Mesendoderm (in vitro differentiated cells): ENCODE measurements around the gene PRM1.

Experiments used
- DNase-seq: peaks from one replicate; pipeline ENCODE4 v3.0.0; 2013
- H2AK5ac ChIP-seq: 2 replicates; pipeline ENCODE4 v1.6.1; 2013; ENCODE audit warnings: low read length, inconsistent platforms
- H2BK120ac ChIP-seq: 2 replicates; pipeline ENCODE4 v1.6.1; 2013; ENCODE audit warnings: low read depth, mild to moderate bottlenecking, low read length, moderate library complexity, mixed read lengths
- H2BK15ac ChIP-seq: replicated peaks from 2 replicates; pipeline ENCODE4 v1.6.1; 2013; ENCODE audit warnings: low read depth, mild to moderate bottlenecking, moderate library complexity
- H2BK5ac ChIP-seq: 2 replicates; pipeline ENCODE4 v1.6.1; 2013; ENCODE audit warnings: low read length, inconsistent platforms
- H3K18ac ChIP-seq: 2 replicates; pipeline ENCODE4 v1.6.1; 2013; ENCODE audit warnings: mild to moderate bottlenecking, low read length, mixed read lengths
- H3K23ac ChIP-seq: one replicate; pipeline ENCODE4 v1.6.1; 2013; ENCODE audit warnings: low read length
- H3K27ac ChIP-seq: 2 replicates; pipeline ENCODE4 v1.5.1; 2013; ENCODE audit warnings: low read depth, mild to moderate bottlenecking, inconsistent platforms, low read length, moderate library complexity
- H3K27me3 ChIP-seq: 2 replicates; pipeline ENCODE4 v1.6.1; 2013; ENCODE audit warnings: low read length, control low read depth, mild to moderate bottlenecking, inconsistent platforms; ENCODE audit not compliant: insufficient read depth, poor library complexity
- H3K36me3 ChIP-seq: 2 replicates; pipeline ENCODE4 v1.6.1; 2013; ENCODE audit warnings: low read length, inconsistent platforms; ENCODE audit not compliant: control insufficient read depth, insufficient read depth
- H3K4ac ChIP-seq: one replicate; pipeline ENCODE4 v1.6.1; 2013; ENCODE audit warnings: low read depth, mild to moderate bottlenecking, low read length, moderate library complexity
- H3K4me1 ChIP-seq: 2 replicates; pipeline ENCODE4 v1.6.1; 2013; ENCODE audit warnings: low read depth, low read length, inconsistent platforms; ENCODE audit not compliant: control insufficient read depth
- H3K4me2 ChIP-seq: 2 replicates; pipeline ENCODE4 v1.6.1; 2013; ENCODE audit warnings: low read length
- H3K4me3 ChIP-seq: 2 replicates; pipeline ENCODE4 v1.5.1; 2013; ENCODE audit warnings: mild to moderate bottlenecking, low read length
- H3K56ac ChIP-seq: one replicate; pipeline ENCODE4 v1.6.1; 2013; ENCODE audit warnings: low read length
- H3K79me1 ChIP-seq: 2 replicates; pipeline ENCODE4 v1.6.1; 2013; ENCODE audit warnings: low read length, inconsistent platforms
- H3K79me2 ChIP-seq: 2 replicates; pipeline ENCODE4 v1.6.1; 2013; ENCODE audit warnings: mild to moderate bottlenecking, low read length; ENCODE audit not compliant: control insufficient read depth, insufficient read depth
- H3K9ac ChIP-seq: 2 replicates; pipeline ENCODE4 v1.6.1; 2013; ENCODE audit warnings: low read length, inconsistent platforms
- H4K5ac ChIP-seq: one replicate; pipeline ENCODE4 v1.6.1; 2013; ENCODE audit warnings: low read length
- H4K8ac ChIP-seq: one replicate; pipeline ENCODE4 v1.6.1; 2013; ENCODE audit warnings: low read depth, mild to moderate bottlenecking, control low read depth, low read length, moderate library complexity
- WGBS: extraction: QIAGEN DNeasy Blood & Tissue Kit; methylation state at CpG from one replicate; pipeline ENCODE4 v1.1.7; 2013; ENCODE audit warnings: low lambda C conversion rate, missing lambda C conversion rate; ENCODE audit not compliant: insufficient coverage; ENCODE audit errors: extremely low coverage; 5-methylcytosine and 5-hydroxymethylcytosine counted together

PRM1 gene

GRCh38 chr16:11255737-11256660, 25.1 kb downstream of the PRM1 start, which contains the start of gene SOCS1:
SOCS1 (minus strand) TSS chr16:11256204; CDS start chr16:11255478, 726 bp downstream.
- H3K9ac ChIP-seq, result peak within 1 kb of the TSS; percentile 83
- no peak within 1 kb of the TSS for H2BK120ac ChIP-seq
- WGBS, result no CpG with 5 or more reads among the region's 100 CpGs
- H3K79me2 ChIP-seq, result peaks cover 26% of the 10 kb centered on the region
- no peaks in the 10 kb centered on the region for H3K27me3 ChIP-seq
- H3K4ac ChIP-seq, result peak within 1 kb of the TSS; percentile 76
- peak within 1 kb of the TSS; percentile 70 for H2BK5ac ChIP-seq
- H2AK5ac ChIP-seq, result no peak within 1 kb of the TSS
- peaks cover 9% of the 10 kb centered on the region for H3K36me3 ChIP-seq
- H3K18ac ChIP-seq, result peak within 1 kb of the TSS; percentile 94
- H3K4me3 ChIP-seq, result peak within 1 kb of the TSS; percentile 80
- H3K23ac ChIP-seq, result peak within 1 kb of the TSS; percentile 95
- H3K4me2 ChIP-seq, result peak within 1 kb of the TSS; percentile 73
- H3K27ac ChIP-seq, result peak within 1 kb of the TSS; percentile 91
- no peak within 1 kb of the TSS for H4K5ac ChIP-seq
- peak within 1 kb of the TSS; percentile 30 for H4K8ac ChIP-seq
- DNase-seq, result peak; percentile 93
- H2BK15ac ChIP-seq, result no peak within 1 kb of the TSS
- peak within 1 kb of the TSS; percentile 93 for H3K56ac ChIP-seq
- H3K4me1 ChIP-seq, result peaks cover 3% of the 10 kb centered on the region
- H3K79me1 ChIP-seq, result peaks cover 12% of the 10 kb centered on the region

GRCh38 chr16:11254913-11255736, 26.0 kb downstream of the PRM1 start:
- Histone ChIP-seq H3K27me3 (no peaks in the 10 kb centered on the region), H3K9ac (peak overlapping the region; percentile 78), H3K79me2 (peaks cover 26% of the 10 kb centered on the region), H3K4me3 (peak overlapping the region; percentile 80), H4K5ac (no peak overlapping the region), H3K36me3 (peaks cover 9% of the 10 kb centered on the region), H3K56ac (peak overlapping the region; percentile 80), H3K23ac (peak overlapping the region; percentile 95), H2BK120ac (no peak overlapping the region), H3K4me2 (peak overlapping the region; percentile 73), H2BK15ac (no peak overlapping the region), H3K4ac (no peak overlapping the region), H3K4me1 (peaks cover 3% of the 10 kb centered on the region), H3K27ac (peak overlapping the region; percentile 91), H4K8ac (no peak overlapping the region), H2AK5ac (no peak overlapping the region), H2BK5ac (no peak overlapping the region), H3K18ac (peak overlapping the region; percentile 54), H3K79me1 (peaks cover 12% of the 10 kb centered on the region)
- no CpG with 5 or more reads among the region's 105 CpGs for WGBS
- DNase-seq, result no peak

GRCh38 chr16:11253995-11254912, 26.9 kb downstream of the PRM1 start:
- no CpG with 5 or more reads among the region's 29 CpGs for WGBS

DNA sequence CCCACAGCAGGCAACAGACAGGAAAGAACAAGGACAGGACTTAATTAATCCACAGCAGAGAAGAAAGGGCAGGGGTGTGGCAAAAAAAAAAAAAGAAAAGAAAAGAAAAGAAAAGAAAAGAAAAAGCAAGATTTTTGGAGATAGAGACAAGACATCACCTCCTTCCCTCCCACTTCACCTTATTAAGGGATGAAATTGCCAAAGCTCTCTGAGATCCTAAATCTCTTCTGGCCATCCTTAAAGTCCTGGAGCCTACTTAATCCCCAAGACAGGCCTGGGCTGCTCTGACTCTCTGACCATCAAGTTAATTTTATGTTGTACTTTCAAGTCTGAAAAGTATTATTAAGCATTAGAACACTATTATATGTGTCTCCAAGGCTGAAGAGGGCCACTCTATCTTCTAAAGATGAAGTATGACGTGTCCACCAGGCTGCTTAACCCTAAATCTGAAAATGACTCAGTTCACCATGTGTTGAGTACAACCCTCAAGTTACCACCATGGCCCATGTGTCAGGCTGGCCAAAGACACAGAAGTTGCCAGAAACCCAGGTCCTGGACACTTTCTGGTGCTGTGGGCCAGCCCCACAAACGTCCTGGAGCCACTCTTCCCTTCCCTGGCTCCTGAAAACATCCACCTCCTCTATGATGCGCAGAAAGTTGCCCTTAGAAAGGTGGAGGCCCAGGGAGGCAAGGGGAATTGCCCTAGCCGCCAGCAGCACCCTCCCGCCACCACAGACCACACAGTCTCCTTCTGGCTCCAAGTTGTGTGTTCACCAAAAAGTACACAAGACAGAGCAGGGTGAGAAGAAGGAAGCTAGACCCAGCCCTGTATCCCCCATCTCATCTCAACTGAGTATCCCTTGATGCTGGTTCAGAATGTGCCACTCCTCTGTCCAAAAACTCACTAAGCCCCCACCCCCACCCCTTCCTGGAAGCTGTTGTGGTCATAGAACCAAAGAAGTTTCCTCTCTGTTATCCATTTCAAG, 27.8 kb downstream of the PRM1 start:
- Histone ChIP-seq H3K36me3 (peaks cover 9% of the 10 kb centered on the region), H2BK5ac (no peak overlapping the region)

More at GRCh38 chr16:11253995-11254912, 26.9 kb downstream of the PRM1 start:
- Histone ChIP-seq H2BK15ac (no peak overlapping the region), H3K4ac (no peak overlapping the region), H3K36me3 (peaks cover 9% of the 10 kb centered on the region), H4K8ac (no peak overlapping the region), H3K4me2 (peak overlapping the region; percentile 91), H3K27ac (peak overlapping the region; percentile 91), H2AK5ac (no peak overlapping the region), H2BK120ac (no peak overlapping the region), H4K5ac (no peak overlapping the region), H3K4me3 (peak overlapping the region; percentile 80), H3K18ac (no peak overlapping the region), H3K4me1 (peaks cover 3% of the 10 kb centered on the region), H3K23ac (peak overlapping the region; percentile 95), H3K79me1 (peaks cover 12% of the 10 kb centered on the region), H3K27me3 (no peaks in the 10 kb centered on the region), H3K56ac (peak overlapping the region; percentile 91), H3K9ac (peak overlapping the region; percentile 78), H3K79me2 (peaks cover 26% of the 10 kb centered on the region), H2BK5ac (no peak overlapping the region)
- DNase-seq, result no peak

More for the DNA sequence above, 27.8 kb downstream of the PRM1 start:
- no peak for DNase-seq
- Histone ChIP-seq H3K27ac (no peak overlapping the region), H3K4me2 (peak overlapping the region; percentile 91), H2AK5ac (no peak overlapping the region), H3K18ac (no peak overlapping the region), H3K4me3 (peak overlapping the region; percentile 80), H3K23ac (peak overlapping the region; percentile 90), H4K8ac (no peak overlapping the region), H3K4ac (no peak overlapping the region), H3K4me1 (peaks cover 3% of the 10 kb centered on the region), H3K79me2 (peaks cover 26% of the 10 kb centered on the region), H4K5ac (no peak overlapping the region), H3K9ac (peak overlapping the region; percentile 78), H3K56ac (peak overlapping the region; percentile 91), H2BK120ac (no peak overlapping the region), H3K27me3 (no peaks in the 10 kb centered on the region), H2BK15ac (no peak overlapping the region), H3K79me1 (peaks cover 12% of the 10 kb centered on the region)
- WGBS, result no CpG with 5 or more reads among the region's 5 CpGs
